NT2/D1 (cell line): ENCODE measurements around the gene LRCH2.
A peak's percentile ranks its signal among the peaks of the same experiment; 100 is the strongest.

Source experiments
- DNase-seq: peaks from one replicate; pipeline ENCODE4 v3.0.0-alpha.2; 2011; ENCODE audit warnings: low read depth, low spot score
- H3K27me3 ChIP-seq: 2 replicates; pipeline ENCODE4 v1.6.0; 2011; ENCODE audit warnings: mild to moderate bottlenecking; ENCODE audit not compliant: insufficient read length, insufficient read depth
- H3K36me3 ChIP-seq: 2 replicates; pipeline ENCODE4 v1.6.1; 2011; ENCODE audit warnings: mild to moderate bottlenecking, low read length, mixed read lengths; ENCODE audit not compliant: insufficient read depth, insufficient read length
- H3K4me1 ChIP-seq: 2 replicates; pipeline ENCODE4 v1.5.1; 2011; ENCODE audit not compliant: insufficient read depth, insufficient read length
- H3K4me3 ChIP-seq: 2 replicates; pipeline ENCODE4 v1.5.1; 2011; ENCODE audit warnings: low read depth; ENCODE audit not compliant: insufficient read length
- H3K9ac ChIP-seq: 2 replicates; pipeline ENCODE4 v1.6.0; 2011; ENCODE audit warnings: low read depth; ENCODE audit not compliant: insufficient read length
- H3K9me3 ChIP-seq: 2 replicates; pipeline ENCODE4 v1.5.1; 2011; ENCODE audit warnings: mild to moderate bottlenecking, low read length; ENCODE audit not compliant: insufficient read depth
- SUZ12 ChIP-seq: IDR thresholded peaks from 2 replicates; pipeline ENCODE4 v1.6.1; 2011; ENCODE audit not compliant: insufficient read length, insufficient read depth; ENCODE audit errors: extremely low read depth
- YY1 ChIP-seq: IDR thresholded peaks from 2 replicates; pipeline ENCODE4 v1.6.1; 2011; ENCODE audit not compliant: insufficient read length, insufficient read depth
- ZNF274 ChIP-seq: IDR thresholded peaks from 2 replicates; pipeline ENCODE4 v1.6.1; 2011; ENCODE audit warnings: mild to moderate bottlenecking, low read depth, low read length

Gene LRCH2

GRCh38 chrX:115233497-115234455 is at the start of gene LRCH2:
Gene LRCH2 (minus strand): TSS chrX:115234096. CDS start chrX:115234041, 55 bp downstream.
- no peaks in the 10 kb centered on the region for H3K4me1 ChIP-seq
- peaks cover 26% of the 10 kb centered on the region for H3K27me3 ChIP-seq
- no peaks in the 10 kb centered on the region for H3K36me3 ChIP-seq
- H3K4me3 ChIP-seq: peak within 1 kb of the TSS; percentile 72
- DNase-seq: no peak
- TF ChIP-seq ZNF274: no peak
- TF ChIP-seq YY1: peak; percentile 9
- no peak for TF ChIP-seq SUZ12
- H3K9ac ChIP-seq: peak within 1 kb of the TSS; percentile 68
- H3K9me3 ChIP-seq: no peaks in the 10 kb centered on the region

DNA sequence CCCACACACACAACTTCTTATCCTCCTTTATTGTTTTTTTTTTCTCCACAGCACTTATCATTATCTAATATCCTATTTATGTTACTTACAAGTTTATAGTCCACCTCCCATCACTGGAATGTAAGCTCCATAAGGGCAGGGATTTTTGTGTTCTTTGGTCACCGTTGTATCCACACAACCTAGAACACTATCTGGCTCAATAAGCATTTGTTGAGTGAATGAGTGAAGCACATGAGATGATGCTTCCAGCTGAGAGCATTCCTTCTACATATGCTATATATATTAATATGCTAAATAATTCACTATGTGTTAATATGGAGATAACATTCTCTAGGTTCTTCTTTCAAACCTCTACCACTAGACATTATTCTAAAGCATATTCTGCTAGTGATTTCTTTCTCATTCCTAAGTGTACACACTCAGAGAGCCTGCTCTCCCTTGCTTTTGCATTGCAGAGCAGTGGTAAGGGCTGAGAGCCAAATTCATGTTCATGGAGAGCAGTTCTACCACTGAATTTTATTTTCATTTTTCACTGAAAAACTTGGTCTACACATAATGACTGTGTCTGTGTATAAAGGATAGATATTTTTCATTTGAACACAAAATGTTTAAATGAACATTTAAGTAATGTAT is 35.3 kb upstream of the LRCH2 start:
- no peak for DNase-seq
- Histone ChIP-seq H3K9me3 (no peaks in the 10 kb centered on the region), H3K4me1 (no peaks in the 10 kb centered on the region), H3K27me3 (no peaks in the 10 kb centered on the region), H3K9ac (no peak overlapping the region), H3K36me3 (no peaks in the 10 kb centered on the region), H3K4me3 (no peak overlapping the region)
- no peak for TF ChIP-seq YY1
- TF ChIP-seq ZNF274: no peak
- no peak for TF ChIP-seq SUZ12

GRCh38 chrX:115268421-115268820 is 34.5 kb upstream of the LRCH2 start:
- no peaks in the 10 kb centered on the region for H3K36me3 ChIP-seq
- TF ChIP-seq SUZ12 (no peak), YY1 (no peak), ZNF274 (no peak)
- DNase-seq: no peak
- no peak overlapping the region for H3K9ac ChIP-seq
- H3K4me3 ChIP-seq: no peak overlapping the region
- H3K27me3 ChIP-seq: no peaks in the 10 kb centered on the region
- H3K9me3 ChIP-seq: no peaks in the 10 kb centered on the region
- H3K4me1 ChIP-seq: no peaks in the 10 kb centered on the region

- H3K9me3 ChIP-seq: no peaks in the 10 kb centered on the region
- H3K27me3 ChIP-seq: no peaks in the 10 kb centered on the region
- no peak for DNase-seq
- H3K36me3 ChIP-seq: no peaks in the 10 kb centered on the region
- no peak overlapping the region for H3K4me3 ChIP-seq
- H3K9ac ChIP-seq: no peak overlapping the region
- no peak for TF ChIP-seq SUZ12
- no peak for TF ChIP-seq YY1
- TF ChIP-seq ZNF274: no peak
- H3K4me1 ChIP-seq: no peaks in the 10 kb centered on the region
These were observed 32.4 kb upstream of the LRCH2 start for GRCh38 chrX:115266300-115266699.

- H3K4me1 ChIP-seq: no peaks in the 10 kb centered on the region
- TF ChIP-seq YY1 (no peak), ZNF274 (no peak), SUZ12 (no peak)
These were observed 30.1 kb upstream of the LRCH2 start for GRCh38 chrX:115264009-115264408.

GRCh38 chrX:115261148-115261547 is 27.3 kb upstream of the LRCH2 start:
- H3K36me3 ChIP-seq: no peaks in the 10 kb centered on the region
- no peak for TF ChIP-seq SUZ12
- TF ChIP-seq YY1: no peak
- TF ChIP-seq ZNF274: no peak
- no peaks in the 10 kb centered on the region for H3K27me3 ChIP-seq
- no peak overlapping the region for H3K9ac ChIP-seq
- H3K9me3 ChIP-seq: no peaks in the 10 kb centered on the region
- no peak overlapping the region for H3K4me3 ChIP-seq
- no peak for DNase-seq
- no peaks in the 10 kb centered on the region for H3K4me1 ChIP-seq

More at GRCh38 chrX:115264009-115264408, 30.1 kb upstream of the LRCH2 start:
- no peaks in the 10 kb centered on the region for H3K36me3 ChIP-seq
- no peak overlapping the region for H3K9ac ChIP-seq
- no peaks in the 10 kb centered on the region for H3K9me3 ChIP-seq
- DNase-seq: no peak
- no peak overlapping the region for H3K4me3 ChIP-seq
- no peaks in the 10 kb centered on the region for H3K27me3 ChIP-seq

- H3K36me3 ChIP-seq: no peaks in the 10 kb centered on the region
- no peak for DNase-seq
- TF ChIP-seq YY1 (no peak), ZNF274 (no peak), SUZ12 (no peak)
- H3K4me3 ChIP-seq: no peak overlapping the region
- H3K27me3 ChIP-seq: no peaks in the 10 kb centered on the region
- no peaks in the 10 kb centered on the region for H3K4me1 ChIP-seq
- no peaks in the 10 kb centered on the region for H3K9me3 ChIP-seq
- H3K9ac ChIP-seq: no peak overlapping the region
These were observed 26.4 kb upstream of the LRCH2 start for GRCh38 chrX:115260330-115260729.
